ENCODE measurements around the gene PDCD2L.

DNA sequence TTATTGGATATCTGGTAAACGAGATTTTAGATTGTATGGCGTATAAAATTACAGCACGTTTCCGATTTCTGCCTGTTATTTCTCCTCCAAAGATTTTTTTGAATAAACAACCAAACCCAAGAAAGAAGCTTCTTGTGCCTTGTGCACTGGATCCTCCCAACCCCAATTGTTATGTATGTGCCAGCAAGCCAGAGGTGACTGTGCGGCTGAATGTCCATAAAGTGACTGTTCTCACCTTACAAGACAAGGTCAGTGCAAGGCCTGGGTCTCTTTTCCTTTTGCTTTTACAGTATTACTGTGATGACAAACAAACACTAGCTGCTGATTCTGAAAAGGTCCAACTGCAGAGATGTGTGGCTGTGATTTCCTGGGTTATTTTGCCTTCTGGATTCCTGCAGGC lies 54.5 kb downstream of the PDCD2L start:
- TF ChIP-seq POLR2A (IDR thresholded peaks at IDR 0.05) (no peak), EP300 (IDR thresholded peaks at IDR 0.05; ENCODE audit: low read depth) (no peak), POLR2AphosphoS5 (IDR thresholded peaks at IDR 0.05) (no peak)
- TF ChIP-seq, protein P1, sequence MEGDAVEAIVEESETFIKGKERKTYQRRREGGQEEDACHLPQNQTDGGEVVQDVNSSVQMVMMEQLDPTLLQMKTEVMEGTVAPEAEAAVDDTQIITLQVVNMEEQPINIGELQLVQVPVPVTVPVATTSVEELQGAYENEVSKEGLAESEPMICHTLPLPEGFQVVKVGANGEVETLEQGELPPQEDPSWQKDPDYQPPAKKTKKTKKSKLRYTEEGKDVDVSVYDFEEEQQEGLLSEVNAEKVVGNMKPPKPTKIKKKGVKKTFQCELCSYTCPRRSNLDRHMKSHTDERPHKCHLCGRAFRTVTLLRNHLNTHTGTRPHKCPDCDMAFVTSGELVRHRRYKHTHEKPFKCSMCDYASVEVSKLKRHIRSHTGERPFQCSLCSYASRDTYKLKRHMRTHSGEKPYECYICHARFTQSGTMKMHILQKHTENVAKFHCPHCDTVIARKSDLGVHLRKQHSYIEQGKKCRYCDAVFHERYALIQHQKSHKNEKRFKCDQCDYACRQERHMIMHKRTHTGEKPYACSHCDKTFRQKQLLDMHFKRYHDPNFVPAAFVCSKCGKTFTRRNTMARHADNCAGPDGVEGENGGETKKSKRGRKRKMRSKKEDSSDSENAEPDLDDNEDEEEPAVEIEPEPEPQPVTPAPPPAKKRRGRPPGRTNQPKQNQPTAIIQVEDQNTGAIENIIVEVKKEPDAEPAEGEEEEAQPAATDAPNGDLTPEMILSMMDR (IDR thresholded peaks at IDR 0.05) = no peak
